HFFc6 (cell line): ENCODE data around the gene FZR1. TPM values are rescaled to one million over a fixed set of nuclear protein-coding genes. Genes with fewer than 3 reads are reported as not detected.

Experiments used
- DNase-seq: peaks from one replicate; pipeline ENCODE4 v3.0.0-alpha.2; 2018
- H3K27ac Mint-ChIP-seq: 2 replicates; pipeline ENCODE4 v1.8.0; 2020; ENCODE audit warnings: mild to moderate bottlenecking, mixed read lengths
- H3K27me3 Mint-ChIP-seq: 2 replicates; pipeline ENCODE4 v1.8.0; 2021; ENCODE audit warnings: mild to moderate bottlenecking, moderate library complexity, mixed read lengths; ENCODE audit not compliant: insufficient read depth
- H3K36me3 Mint-ChIP-seq: 2 replicates; pipeline ENCODE4 v1.8.0; 2021; ENCODE audit warnings: low read depth, mixed read lengths
- H3K4me1 Mint-ChIP-seq: 2 replicates; pipeline ENCODE4 v1.8.0; 2020; ENCODE audit warnings: low read depth, mixed read lengths
- H3K4me3 Mint-ChIP-seq: 2 replicates; pipeline ENCODE4 v1.8.0; 2020; ENCODE audit warnings: mild to moderate bottlenecking, moderate library complexity, mixed read lengths
- H3K9me3 Mint-ChIP-seq: 2 replicates; pipeline ENCODE4 v1.8.0; 2020; ENCODE audit warnings: mild to moderate bottlenecking, mixed read lengths
- total RNA-seq, 6 experiments: library from RNA; stranded (reverse); fragmentation: NEBNext Ultra II Directional; extraction: Animal tissue kit (Norgen Biotek cat#: 25700); gene quantifications; 2 replicates in 1 of 6; 3 replicates in 5 of 6; pipeline ENCODE4 v1.2.3, GENCODE V29; 2021
- TF ChIP-seq, protein P1 (sequence below): fragments of 200-600 bp; sonication (generic); IDR thresholded peaks from 2 replicates; pipeline ENCODE4 v1.5.0; 2021; ENCODE audit warnings: antibody characterized with exemption, mild to moderate bottlenecking

The FZR1 gene
- total RNA-seq, 6 experiments from 2014 or later, result 43.9 to 56.8 (median 46.0) TPM

DNA sequence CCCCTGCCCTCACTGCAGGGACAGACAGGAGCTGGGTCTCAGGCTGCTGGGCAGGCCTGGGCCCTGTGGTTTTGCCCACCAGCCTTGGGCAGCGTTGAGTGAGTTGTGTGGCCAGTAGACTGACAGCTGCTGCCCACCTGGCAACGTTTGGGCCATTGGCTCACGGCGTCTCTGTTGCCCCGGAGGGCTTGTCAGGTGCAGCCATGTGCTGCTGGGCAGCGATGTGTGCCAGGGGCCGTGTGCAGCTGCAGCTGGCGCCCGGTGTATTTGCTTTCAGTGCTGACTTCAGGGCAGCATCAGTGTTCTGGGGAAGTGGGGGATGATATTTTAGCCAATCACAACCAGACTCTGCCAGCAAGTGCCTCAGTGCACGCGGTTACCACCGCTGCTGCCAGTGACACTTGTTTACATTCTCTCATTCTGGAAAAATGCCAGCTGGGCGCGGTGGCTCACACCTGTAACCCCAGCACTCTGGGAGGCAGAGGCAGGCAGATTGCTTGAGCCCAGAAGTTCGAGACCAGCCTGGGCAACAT, 10.6 kb downstream of the FZR1 start:
- no peaks in the 10 kb centered on the region for H3K27me3 Mint-ChIP-seq
- H3K9me3 Mint-ChIP-seq, result no peaks in the 10 kb centered on the region
- no peak for DNase-seq
- H3K36me3 Mint-ChIP-seq, result peaks cover 5% of the 10 kb centered on the region; the same call in 1 of the 2 replicates
- TF ChIP-seq, protein P1, sequence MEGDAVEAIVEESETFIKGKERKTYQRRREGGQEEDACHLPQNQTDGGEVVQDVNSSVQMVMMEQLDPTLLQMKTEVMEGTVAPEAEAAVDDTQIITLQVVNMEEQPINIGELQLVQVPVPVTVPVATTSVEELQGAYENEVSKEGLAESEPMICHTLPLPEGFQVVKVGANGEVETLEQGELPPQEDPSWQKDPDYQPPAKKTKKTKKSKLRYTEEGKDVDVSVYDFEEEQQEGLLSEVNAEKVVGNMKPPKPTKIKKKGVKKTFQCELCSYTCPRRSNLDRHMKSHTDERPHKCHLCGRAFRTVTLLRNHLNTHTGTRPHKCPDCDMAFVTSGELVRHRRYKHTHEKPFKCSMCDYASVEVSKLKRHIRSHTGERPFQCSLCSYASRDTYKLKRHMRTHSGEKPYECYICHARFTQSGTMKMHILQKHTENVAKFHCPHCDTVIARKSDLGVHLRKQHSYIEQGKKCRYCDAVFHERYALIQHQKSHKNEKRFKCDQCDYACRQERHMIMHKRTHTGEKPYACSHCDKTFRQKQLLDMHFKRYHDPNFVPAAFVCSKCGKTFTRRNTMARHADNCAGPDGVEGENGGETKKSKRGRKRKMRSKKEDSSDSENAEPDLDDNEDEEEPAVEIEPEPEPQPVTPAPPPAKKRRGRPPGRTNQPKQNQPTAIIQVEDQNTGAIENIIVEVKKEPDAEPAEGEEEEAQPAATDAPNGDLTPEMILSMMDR, result no peak
- H3K4me3 Mint-ChIP-seq, result no peak overlapping the region
- H3K4me1 Mint-ChIP-seq, result peaks cover 24% of the 10 kb centered on the region
- H3K27ac Mint-ChIP-seq, result no peak overlapping the region

DNA sequence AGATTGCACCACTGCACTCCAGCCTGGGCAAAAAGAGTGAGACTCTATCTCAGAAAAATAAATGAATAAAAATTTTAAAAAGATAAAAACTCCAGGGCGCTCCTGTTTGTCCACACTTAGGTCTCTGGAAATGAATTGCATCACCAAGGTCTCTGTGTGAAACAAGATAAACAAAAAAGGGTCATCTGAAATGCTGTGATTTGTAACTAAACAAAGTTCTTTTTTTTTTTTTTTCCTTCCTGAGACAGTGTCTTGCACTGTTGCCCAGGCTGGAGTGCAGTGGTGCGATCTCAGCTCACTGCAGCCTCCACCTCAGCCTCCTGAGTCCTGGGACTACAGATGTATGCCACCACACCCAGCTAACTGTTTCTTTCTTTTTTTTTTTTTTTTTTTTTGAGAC, 11.5 kb downstream of the FZR1 start:
- no peak for DNase-seq
- H3K27me3 Mint-ChIP-seq, result peaks cover 3% of the 10 kb centered on the region; the same call in 1 of the 2 replicates
- peaks cover 24% of the 10 kb centered on the region for H3K4me1 Mint-ChIP-seq
- TF ChIP-seq, protein P1, result no peak
- H3K4me3 Mint-ChIP-seq, result no peak overlapping the region
- H3K27ac Mint-ChIP-seq, result no peak overlapping the region
- H3K9me3 Mint-ChIP-seq, result no peaks in the 10 kb centered on the region
- peaks cover 10% of the 10 kb centered on the region; the same call in 1 of the 2 replicates for H3K36me3 Mint-ChIP-seq

DNA sequence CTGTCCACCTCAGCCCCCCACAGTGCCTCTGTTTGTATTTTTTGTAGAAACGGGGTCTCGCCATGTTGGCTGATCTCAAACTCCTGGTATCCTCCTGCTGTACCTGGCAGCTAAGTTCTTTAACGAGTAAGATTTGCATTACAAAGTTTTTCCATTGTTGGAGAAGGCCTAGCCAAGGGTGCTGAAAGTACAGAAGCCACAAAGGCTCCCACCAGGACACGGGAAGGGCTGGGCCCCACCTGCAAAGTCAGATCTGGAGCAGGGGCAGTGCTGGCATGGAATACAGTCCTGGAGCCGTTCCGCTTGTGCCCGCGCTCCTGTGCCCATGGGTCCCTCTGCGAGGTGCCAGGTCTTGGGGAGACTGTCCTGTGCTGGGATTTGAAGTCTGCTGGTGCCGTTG, 12.1 kb downstream of the FZR1 start:
- H3K27ac Mint-ChIP-seq, result no peak overlapping the region
- H3K36me3 Mint-ChIP-seq, result peaks cover 10% of the 10 kb centered on the region; the same call in 1 of the 2 replicates
- H3K4me1 Mint-ChIP-seq, result peaks cover 24% of the 10 kb centered on the region
- TF ChIP-seq, protein P1, result no peak
- peaks cover 3% of the 10 kb centered on the region; the same call in 1 of the 2 replicates for H3K27me3 Mint-ChIP-seq
- H3K9me3 Mint-ChIP-seq, result no peaks in the 10 kb centered on the region
- H3K4me3 Mint-ChIP-seq, result no peak overlapping the region
- no peak for DNase-seq

DNA sequence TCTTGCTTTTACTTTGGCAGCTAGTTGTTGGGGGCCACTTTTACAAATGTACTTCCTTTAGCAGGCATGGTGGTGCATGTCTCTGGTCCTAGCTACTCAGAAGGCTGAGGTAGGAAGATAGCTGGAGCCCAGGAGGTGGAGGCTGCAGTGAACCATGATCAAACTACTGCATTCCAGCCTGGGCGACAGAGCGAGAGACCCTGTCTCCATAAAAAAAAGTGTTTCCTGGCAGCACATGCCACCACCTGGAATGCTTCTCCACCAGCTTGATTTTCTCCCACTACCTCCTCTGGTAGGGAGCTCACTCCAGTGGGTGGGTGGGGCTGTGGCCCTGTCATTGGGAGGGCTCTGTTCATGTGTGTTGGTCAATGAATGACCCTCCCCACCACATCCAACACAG, 12.5 kb downstream of the FZR1 start:
- DNase-seq, result no peak
- Mint-ChIP-seq H3K36me3 (peaks cover 10% of the 10 kb centered on the region; the same call in 1 of the 2 replicates), H3K4me1 (peaks cover 21% of the 10 kb centered on the region), H3K4me3 (no peak overlapping the region), H3K9me3 (no peaks in the 10 kb centered on the region), H3K27ac (no peak overlapping the region), H3K27me3 (peaks cover 3% of the 10 kb centered on the region; the same call in 1 of the 2 replicates)
- TF ChIP-seq, protein P1, result no peak

DNA sequence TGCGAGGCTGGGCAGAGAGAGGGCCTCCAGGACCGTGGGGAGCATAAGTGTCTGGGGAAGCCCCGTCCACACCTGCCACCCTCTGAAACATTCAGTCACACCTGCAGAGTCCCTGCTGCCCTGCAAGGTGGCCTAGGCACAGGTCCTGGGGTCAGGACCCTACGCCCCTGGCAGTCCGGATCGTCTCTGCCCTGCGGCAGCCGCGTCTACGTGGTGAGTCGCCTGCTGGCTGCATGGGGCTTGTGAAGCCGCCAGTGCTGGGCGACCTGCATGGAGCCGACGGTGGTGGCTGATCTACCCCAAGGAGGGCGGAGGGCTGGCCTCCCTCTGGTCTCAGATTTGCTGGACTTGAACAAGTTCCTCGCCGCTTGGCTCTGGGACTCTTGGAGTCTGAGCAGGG, 13.0 kb downstream of the FZR1 start:
- DNase-seq, result no peak
- Mint-ChIP-seq H3K4me1 (peaks cover 16% of the 10 kb centered on the region), H3K4me3 (no peak overlapping the region), H3K27ac (no peak overlapping the region), H3K9me3 (no peaks in the 10 kb centered on the region), H3K36me3 (peaks cover 10% of the 10 kb centered on the region; the same call in 1 of the 2 replicates), H3K27me3 (peaks cover 3% of the 10 kb centered on the region; the same call in 1 of the 2 replicates)
- TF ChIP-seq, protein P1, result no peak
